Common myeloid progenitor, CD34-positive (primary cell): ENCODE data around the gene TMCC2.
A peak's percentile ranks its signal among the peaks of the same experiment; 100 is the strongest.

ENCODE experiments used
- CTCF ChIA-PET: fragments of 350-600 bp; sonication (Branson Sonifier 250); formaldehyde crosslinking; loops from one replicate; lab custom pipeline; 2021; ENCODE audit warnings: antibody characterized with exemption; lab: Charles Lee
- POLR2A ChIA-PET: fragments of 350-600 bp; sonication (Branson Sonifier 250); formaldehyde crosslinking; loops from one replicate; lab custom pipeline; 2021; ENCODE audit warnings: antibody characterized with exemption; lab: Charles Lee
- DNase-seq, 3 donors: peaks; one replicate each; pipeline versions ENCODE4 v3.0.0 to v3.0.0-alpha.2; 2013
- H3K27ac ChIP-seq, 2 experiments: 1 replicate in 1 of 2; 2 replicates in 1 of 2; pipeline ENCODE4 v1.7.0; 2013; ENCODE audit warnings: inconsistent platforms in 2 of 2, low read length in 2 of 2, mild to moderate bottlenecking in 2 of 2, low read depth in 1 of 2, moderate library complexity in 1 of 2; ENCODE audit not compliant: severe bottlenecking in 2 of 2, insufficient read depth in 1 of 2, poor library complexity in 1 of 2
- H3K27me3 ChIP-seq, 5 experiments: replicated peaks in 2 of 5; 1 replicate in 3 of 5; 2 replicates in 2 of 5; pipeline versions ENCODE4 v1.6.1 to v1.7.0; 2013; ENCODE audit warnings: low read length in 4 of 5, mild to moderate bottlenecking in 2 of 5, moderate library complexity in 2 of 5, inconsistent platforms in 1 of 5; ENCODE audit not compliant: insufficient read depth in 5 of 5, control insufficient read depth in 4 of 5
- H3K36me3 ChIP-seq, 4 experiments: 1 replicate in 2 of 4; 2 replicates in 2 of 4; pipeline versions ENCODE4 v1.6.1 to v1.7.0; 2013; ENCODE audit warnings: low read length in 3 of 4, control low read depth in 1 of 4, mild to moderate bottlenecking in 1 of 4; ENCODE audit not compliant: control insufficient read depth in 4 of 4, insufficient read depth in 4 of 4
- H3K4me1 ChIP-seq, 4 experiments: 1 replicate in 3 of 4; 2 replicates in 1 of 4; pipeline versions ENCODE4 v1.6.1 to v1.7.1; 2013; ENCODE audit warnings: low read length in 3 of 4, mild to moderate bottlenecking in 3 of 4, control low read depth in 1 of 4, inconsistent platforms in 1 of 4, moderate library complexity in 1 of 4; ENCODE audit not compliant: control insufficient read depth in 4 of 4, insufficient read depth in 4 of 4; ENCODE audit errors: control extremely low read depth in 1 of 4
- H3K4me3 ChIP-seq, 7 experiments: 1 replicate in 4 of 7; 2 replicates in 3 of 7; pipeline versions ENCODE4 v1.5.1 to v1.7.0; 2013; ENCODE audit warnings: mild to moderate bottlenecking in 7 of 7, low read length in 6 of 7, moderate library complexity in 6 of 7, inconsistent platforms in 2 of 7, low read depth in 2 of 7, control low read depth in 1 of 7; ENCODE audit not compliant: insufficient read depth in 4 of 7, control insufficient read depth in 1 of 7; ENCODE audit errors: extremely low read depth in 1 of 7
- H3K9me3 ChIP-seq, 5 experiments: 1 replicate in 4 of 5; 2 replicates in 1 of 5; pipeline versions ENCODE4 v1.6.1 to v1.7.1; 2013; ENCODE audit warnings: low read length in 4 of 5, mild to moderate bottlenecking in 2 of 5, inconsistent platforms in 1 of 5, low read depth in 1 of 5, moderate library complexity in 1 of 5; ENCODE audit not compliant: control insufficient read depth in 4 of 5, insufficient read depth in 2 of 5; ENCODE audit errors: control extremely low read depth in 1 of 5
- WGBS: methylation state at CpG from one replicate; pipeline ENCODE4 v1.1.5; 2013; ENCODE audit not compliant: insufficient coverage; 5-methylcytosine and 5-hydroxymethylcytosine counted together

The TMCC2 gene

DNA sequence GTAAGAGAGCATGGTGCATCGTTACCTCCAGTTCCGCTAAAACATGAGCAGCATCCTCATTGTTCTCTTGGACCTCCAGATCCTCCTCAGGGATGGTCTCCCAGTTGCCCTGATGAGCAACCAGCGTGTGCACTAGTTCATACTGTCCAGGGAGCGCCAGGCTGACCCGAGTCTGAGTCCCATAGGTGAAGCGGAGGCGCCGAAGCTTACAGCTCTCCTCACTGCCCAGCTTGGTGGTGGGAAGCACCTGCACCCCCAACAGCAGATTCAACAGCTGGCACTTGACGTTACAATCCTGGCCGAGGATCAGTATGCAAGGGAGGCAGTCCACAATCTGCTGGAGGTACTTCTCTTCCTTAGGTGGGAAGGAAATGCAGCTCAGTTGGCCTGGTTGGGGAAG lies 40.3 kb upstream of the TMCC2 start:
- Histone ChIP-seq H3K4me1 (peaks cover 15 to 57% (median 34%) of the 10 kb centered on the region in 4 experiments), H3K27me3 (no peaks in the 10 kb centered on the region), H3K9me3 (no peaks in the 10 kb centered on the region), H3K27ac (no peak overlapping the region), H3K36me3 (peaks cover 0 to 5% (median 1%) of the 10 kb centered on the region in 4 experiments), H3K4me3 (no peak overlapping the region)
- CTCF ChIA-PET, result interaction anchor here (0.6 to 1.0 kb wide), 3 partner anchors 17 to 69 kb away, joined by 3 to 4 read pairs (median 4); no protein-coding TSS in a partner anchor
- DNase-seq, result no peak
- POLR2A ChIA-PET, result no interaction called here
- WGBS, result 100% methylated on average over 10 of the region's 10 CpGs

DNA sequence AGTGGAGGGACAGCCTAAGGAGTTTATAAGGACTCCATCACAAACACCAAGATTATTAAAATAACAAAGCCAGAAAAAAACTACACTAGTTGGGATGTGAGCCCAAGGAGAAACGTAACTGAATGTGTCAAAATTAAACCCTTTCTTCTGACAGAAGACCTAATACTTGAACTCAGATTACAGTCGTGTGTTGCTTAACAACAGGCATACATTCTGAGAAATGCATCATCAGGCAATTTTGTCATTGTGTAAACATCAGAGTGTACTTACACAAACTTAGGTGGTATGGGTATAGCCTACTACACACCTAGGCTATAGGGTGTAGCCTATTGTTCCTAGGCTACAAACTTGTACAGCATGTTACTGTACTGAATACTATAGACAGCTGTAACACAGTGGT lies 39.6 kb upstream of the TMCC2 start:
- Histone ChIP-seq H3K9me3 (no peaks in the 10 kb centered on the region), H3K27ac (no peak overlapping the region), H3K4me1 (peaks cover 15 to 53% (median 31%) of the 10 kb centered on the region in 4 experiments), H3K27me3 (no peaks in the 10 kb centered on the region), H3K36me3 (peaks cover 0 to 5% (median 0%) of the 10 kb centered on the region in 4 experiments), H3K4me3 (no peak overlapping the region)
- CTCF ChIA-PET, result interaction anchor here (0.6 to 1.0 kb wide), 3 partner anchors 10 to 17 kb away, joined by 3 to 4 read pairs (median 4); no protein-coding TSS in a partner anchor
- 100% methylated on average over 1 of the region's 2 CpGs for WGBS
- DNase-seq, result no peak
- POLR2A ChIA-PET, result no interaction called here

DNA sequence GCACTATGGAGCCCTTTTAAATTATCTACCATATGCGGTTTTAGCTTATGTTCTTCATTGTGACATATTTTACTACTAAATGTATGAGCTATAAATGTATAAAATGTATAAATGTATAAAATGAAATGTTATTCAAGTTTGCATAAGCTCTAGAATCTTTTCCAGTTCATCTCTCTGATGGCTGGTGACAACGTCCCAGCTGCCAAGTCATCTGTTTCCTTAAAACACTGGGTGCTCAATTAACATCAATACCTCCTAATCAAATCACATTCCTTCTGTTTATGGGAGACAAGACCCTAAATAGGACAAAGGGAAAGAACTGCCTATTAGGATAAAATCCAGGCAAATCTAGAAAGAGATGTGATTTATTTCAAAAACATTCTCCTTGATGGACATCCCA lies 39.1 kb upstream of the TMCC2 start:
- CTCF ChIA-PET, result interaction anchor here (0.6 to 1.0 kb wide), 3 partner anchors 10 to 68 kb away, joined by 4 to 6 read pairs (median 4); no protein-coding TSS in a partner anchor
- POLR2A ChIA-PET, result no interaction called here
- no CpG with 5 or more reads among the region's 2 CpGs for WGBS
- Histone ChIP-seq H3K27ac (no peak overlapping the region), H3K27me3 (no peaks in the 10 kb centered on the region), H3K4me3 (no peak overlapping the region), H3K9me3 (no peaks in the 10 kb centered on the region), H3K36me3 (peaks cover 0 to 5% (median 0%) of the 10 kb centered on the region in 4 experiments), H3K4me1 (peaks cover 15 to 48% (median 26%) of the 10 kb centered on the region in 4 experiments)
- DNase-seq, result no peak

DNA sequence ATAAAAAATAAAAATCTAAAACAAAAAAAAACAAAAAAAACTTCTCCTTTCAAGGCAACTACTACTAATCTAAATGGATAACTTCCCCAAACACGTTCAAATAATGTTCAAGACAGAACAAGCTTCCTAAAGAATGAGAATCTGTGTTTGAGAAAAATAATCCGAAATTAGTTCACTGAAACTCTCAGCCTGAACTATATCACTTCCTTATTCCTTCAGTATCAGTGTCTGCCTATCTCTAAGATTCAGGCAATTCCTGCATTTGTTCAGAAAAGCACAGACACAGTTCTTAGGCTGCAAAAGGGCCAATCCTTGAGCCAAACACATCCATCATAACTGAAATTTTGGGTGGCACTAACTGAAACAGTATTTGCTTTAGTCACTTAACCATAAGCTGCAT lies 38.6 kb upstream of the TMCC2 start:
- Histone ChIP-seq H3K36me3 (peaks cover 0 to 5% (median 0%) of the 10 kb centered on the region in 4 experiments), H3K9me3 (no peaks in the 10 kb centered on the region), H3K27me3 (no peaks in the 10 kb centered on the region), H3K4me3 (no peak overlapping the region), H3K27ac (no peak overlapping the region), H3K4me1 (peaks cover 15 to 43% (median 21%) of the 10 kb centered on the region in 4 experiments)
- ChIA-PET POLR2A (no interaction called here), CTCF (interaction anchor here (0.9 to 1.0 kb wide), 2 partner anchors 9 to 67 kb away, joined by 4 to 6 read pairs; no protein-coding TSS in a partner anchor)
- DNase-seq, result peak in 2 of 3 donors; percentile 49 to 66
- WGBS, result no CpG with 5 or more reads among the region's 2 CpGs

DNA sequence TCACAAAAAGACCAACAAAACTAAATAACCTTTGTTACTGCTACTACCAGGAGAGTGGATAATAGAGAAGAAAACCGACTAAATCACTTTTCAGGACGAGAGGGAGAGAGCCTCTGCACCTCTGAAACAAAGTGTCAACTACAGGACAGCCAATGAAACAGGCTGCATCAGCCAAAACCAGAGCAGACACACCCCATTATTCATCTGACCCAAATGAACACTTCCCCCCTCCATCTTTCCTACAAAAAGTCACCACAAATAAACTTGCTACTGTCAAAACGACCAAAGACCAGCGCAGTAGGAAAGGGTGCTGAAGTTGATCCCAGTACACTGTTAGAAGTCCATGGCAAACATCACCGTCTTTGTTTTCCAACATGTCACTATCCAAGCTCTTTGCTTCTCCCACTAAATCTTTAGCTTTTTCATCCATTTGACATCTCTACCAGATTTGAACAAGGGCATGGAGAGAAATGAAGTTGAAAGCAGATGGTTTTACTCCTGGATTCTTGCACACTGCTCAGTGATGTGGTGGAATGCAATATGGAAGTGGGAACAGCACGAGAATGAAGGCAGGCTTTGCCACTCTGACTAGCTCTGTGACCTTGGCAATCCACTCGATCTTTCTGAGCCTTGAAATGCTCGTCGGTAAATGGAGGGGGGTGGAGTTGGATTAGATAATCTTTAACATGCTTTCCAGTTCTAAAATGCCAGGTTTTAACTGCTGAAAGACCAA lies 36.7 kb upstream of the TMCC2 start:
- ChIA-PET CTCF (interaction anchor here (0.7 to 1.9 kb wide), 4 partner anchors 27 to 72 kb away, joined by 3 to 4 read pairs (median 4); no protein-coding TSS in a partner anchor), POLR2A (no interaction called here)
- Histone ChIP-seq H3K27me3 (no peaks in the 10 kb centered on the region), H3K9me3 (no peaks in the 10 kb centered on the region), H3K4me3 (no peak overlapping the region), H3K36me3 (peaks cover 0 to 5% (median 0%) of the 10 kb centered on the region in 4 experiments), H3K27ac (no peak overlapping the region), H3K4me1 (peaks cover 15 to 32% (median 17%) of the 10 kb centered on the region in 4 experiments)
- no peak for DNase-seq
- 84% methylated on average over 4 of the region's 9 CpGs for WGBS

DNA sequence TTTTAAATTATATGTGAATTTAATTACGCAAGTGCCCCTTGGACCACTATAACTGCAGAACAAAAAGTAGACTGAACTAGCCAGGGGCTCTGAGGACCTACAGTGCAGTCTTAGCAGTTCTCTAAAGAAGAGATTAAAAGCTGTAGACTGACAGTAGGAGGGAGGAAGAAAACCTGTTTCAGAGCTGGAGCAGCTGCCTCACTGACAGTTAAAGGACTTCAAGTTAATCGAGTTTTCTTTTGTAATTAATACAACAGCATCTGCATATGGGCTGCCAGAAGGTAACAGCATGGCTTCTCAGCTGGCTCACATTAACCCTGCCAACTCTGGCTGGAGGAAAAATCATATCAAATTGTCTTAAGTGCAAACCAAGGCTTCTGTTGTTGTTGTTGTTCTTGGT lies 36.1 kb upstream of the TMCC2 start:
- WGBS, result 50% methylated on average over 1 of the region's 2 CpGs
- ChIA-PET CTCF (interaction anchor here (1.5 to 1.9 kb wide), 2 partner anchors 30 to 52 kb away, joined by 3 to 4 read pairs; no protein-coding TSS in a partner anchor), POLR2A (interaction anchor here (0.8 to 1.2 kb wide), 2 partner anchors 10 to 20 kb away, joined by 3 read pairs; partner anchors contain the start of gene DSTYK)
- H3K9me3 ChIP-seq, result no peaks in the 10 kb centered on the region
- no peaks in the 10 kb centered on the region for H3K27me3 ChIP-seq
- no peak for DNase-seq
- H3K4me3 ChIP-seq, result no peak overlapping the region
- no peak overlapping the region for H3K27ac ChIP-seq
- peaks cover 9 to 26% (median 13%) of the 10 kb centered on the region in 4 experiments for H3K4me1 ChIP-seq
- peaks cover 0 to 5% (median 1%) of the 10 kb centered on the region in 4 experiments for H3K36me3 ChIP-seq

DNA sequence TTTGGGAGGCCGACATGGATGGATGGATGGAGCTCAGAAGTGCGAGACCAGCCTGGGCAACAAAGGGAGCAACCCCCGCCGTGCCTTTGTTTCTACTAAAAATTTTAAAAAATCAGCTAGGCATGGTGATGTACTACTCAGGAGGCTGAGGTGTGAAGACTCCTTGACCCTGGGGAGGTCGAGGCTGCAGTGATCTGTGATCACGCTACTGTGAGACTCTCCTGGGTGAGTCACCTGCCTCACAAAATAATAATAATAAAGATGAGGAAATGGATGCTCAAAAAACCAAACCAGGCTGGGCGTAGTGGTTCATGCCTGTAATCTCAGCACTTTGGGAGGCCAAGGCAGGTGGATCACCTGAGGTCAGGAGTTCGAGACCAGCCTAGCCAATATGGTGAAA lies 35.5 kb upstream of the TMCC2 start:
- CTCF ChIA-PET, result no interaction called here
- no peaks in the 10 kb centered on the region for H3K27me3 ChIP-seq
- 100% methylated on average over 4 of the region's 8 CpGs for WGBS
- H3K4me1 ChIP-seq, result peaks cover 4 to 20% (median 13%) of the 10 kb centered on the region in 4 experiments
- H3K9me3 ChIP-seq, result no peaks in the 10 kb centered on the region
- POLR2A ChIA-PET, result interaction anchor here (0.8 to 1.2 kb wide), 2 partner anchors 9 to 19 kb away, joined by 3 read pairs; partner anchors contain the start of gene DSTYK
- no peak overlapping the region for H3K27ac ChIP-seq
- H3K36me3 ChIP-seq, result peaks cover 0 to 4% (median 1%) of the 10 kb centered on the region in 4 experiments
- DNase-seq, result no peak
- H3K4me3 ChIP-seq, result no peak overlapping the region
